K562 (cell line): ENCODE measurements around the gene TMSB10. TPM values are rescaled to one million over a fixed set of nuclear protein-coding genes. Genes with fewer than 3 reads are reported as not detected.
"Not testable (repeated sequence)": the region's sequence is repeated elsewhere in the genome, so short reads cannot be mapped to it uniquely, and the experiment has no call there.

Source experiments
- ATAC-seq: fragments of 200-7000 bp; cut with Tn5 transposase; 3 replicates; pipeline ENCODE4 v1.9.1; 2020; ENCODE audit warnings: moderate library complexity
- BruUV-seq: library from RNA; stranded (reverse); fragments of 400-500 nt; replicated peaks from 2 replicates; lab custom pipeline; 2021; lab: Mats Ljungman, UMichigan
- CTCF ChIA-PET: fragments of 300-600 bp; formaldehyde crosslinking; extraction: SDS; loops from one replicate; lab custom pipeline; 2021; ENCODE audit warnings: low intra/inter-chr PET ratio; lab: Yijun Ruan, JAX
- POLR2A ChIA-PET: fragments of 300-600, 350-650 bp; sonication (Branson Sonifier 250); formaldehyde crosslinking; extraction: SDS; loops from one replicate; lab custom pipeline; 2021; ENCODE audit warnings: antibody characterized with exemption, inconsistent platforms; lab: Yijun Ruan, JAX
- DNase-seq, 4 experiments: peaks; one replicate each; pipeline versions ENCODE4 v3.0.0 to v3.0.0-alpha.2; 2011 to 2018; ENCODE audit warnings: low spot score in 3 of 4, mixed read lengths in 3 of 4; ENCODE audit errors: extremely low read depth in 1 of 4
- FAIRE-seq: peaks from 2 replicates; lab custom pipeline; 2011; peaks lifted over from hg19 to GRCh38; lab: Jason Lieb, UNC
- H2AFZ ChIP-seq: 2 replicates; pipeline ENCODE4 v1.6.0; 2011; ENCODE audit warnings: low read depth, low read length, control low read depth, inconsistent platforms
- H3K27ac ChIP-seq: fragments of 200-600 bp; 3 replicates; pipeline ENCODE4 v1.8.0; 2011; ENCODE audit warnings: low read depth, mild to moderate bottlenecking, control low read depth, inconsistent platforms, low read length, moderate library complexity, mixed read lengths; ENCODE audit errors: extremely low read depth
- H3K27me3 ChIP-seq, 2 experiments: fragments of 300-600 bp in 1 of 2; 2 replicates in 1 of 2; 3 replicates in 1 of 2; pipeline versions ENCODE4 v1.6.0 to v1.8.0; 2011; ENCODE audit warnings: inconsistent platforms in 2 of 2, low read length in 2 of 2, mild to moderate bottlenecking in 1 of 2, mixed read lengths in 1 of 2, moderate library complexity in 1 of 2; ENCODE audit not compliant: control insufficient read depth in 2 of 2, insufficient read depth in 2 of 2
- H3K36me3 ChIP-seq: fragments of 300-600 bp; 3 replicates; pipeline ENCODE4 v1.8.0; 2011; ENCODE audit warnings: mild to moderate bottlenecking, low read length, inconsistent platforms; ENCODE audit not compliant: control insufficient read depth, insufficient read depth
- H3K4me1 ChIP-seq, 2 experiments: fragments of 200-600 bp in 1 of 2; replicated peaks in 1 of 2; 2 replicates in 1 of 2; 3 replicates in 1 of 2; pipeline versions ENCODE4 v1.5.1 to v1.8.0; 2011; ENCODE audit warnings: inconsistent platforms in 2 of 2, low read length in 2 of 2, mild to moderate bottlenecking in 1 of 2, mixed read lengths in 1 of 2, moderate library complexity in 1 of 2; ENCODE audit not compliant: control insufficient read depth in 2 of 2, insufficient read depth in 2 of 2
- H3K4me2 ChIP-seq: 2 replicates; pipeline ENCODE4 v1.6.1; 2011; ENCODE audit warnings: low read length, control low read depth, inconsistent platforms, mixed read lengths; ENCODE audit not compliant: insufficient read depth
- H3K4me3 ChIP-seq: fragments of 200-600 bp; sonication (generic), shearing (Covaris generic); 2 replicates; pipeline ENCODE4 v1.5.1; 2016; ENCODE audit warnings: control low read depth, inconsistent platforms
- H3K79me2 ChIP-seq: fragments of 200-600 bp; 3 replicates; pipeline ENCODE4 v1.8.0; 2011; ENCODE audit warnings: low read length, inconsistent platforms; ENCODE audit not compliant: control insufficient read depth, insufficient read depth
- H3K9ac ChIP-seq, 2 experiments: 2 replicates each; pipeline versions ENCODE4 v1.6.0 to v1.6.1; 2011; ENCODE audit warnings: low read depth in 2 of 2, low read length in 2 of 2, control low read depth in 1 of 2, inconsistent platforms in 1 of 2, mild to moderate bottlenecking in 1 of 2, mixed read lengths in 1 of 2; ENCODE audit not compliant: insufficient read depth in 1 of 2
- H3K9me1 ChIP-seq: one replicate; pipeline ENCODE4 v1.6.0; 2011; ENCODE audit warnings: inconsistent platforms, mild to moderate bottlenecking, low read length, moderate library complexity; ENCODE audit not compliant: control insufficient read depth, insufficient read depth
- H3K9me3 ChIP-seq: replicated peaks from 2 replicates; pipeline ENCODE4 v1.5.1; 2011; ENCODE audit warnings: low read depth, low read length, inconsistent platforms; ENCODE audit not compliant: control insufficient read depth, insufficient read depth
- H4K20me1 ChIP-seq: replicated peaks from 2 replicates; pipeline ENCODE4 v1.6.1; 2011; ENCODE audit warnings: low read length, inconsistent platforms, mixed read lengths; ENCODE audit not compliant: control insufficient read depth, insufficient read depth
- BRCA1 ChIP-seq, 2 experiments: fragments of 450-650 bp in 1 of 2; sonication (generic) in 1 of 2; formaldehyde crosslinking in 1 of 2; IDR thresholded peaks; 2 replicates each; pipeline versions ENCODE4 v1.5.0 to v1.6.1; 2017 to 2020; ENCODE audit warnings: mild to moderate bottlenecking in 1 of 2, missing genetic modification reagents in 1 of 2
- BRD9 ChIP-seq: fragments of 450-650 bp; IDR thresholded peaks from 2 replicates; pipeline ENCODE4 v1.6.1; 2018; ENCODE audit warnings: low read depth; ENCODE audit not compliant: partially characterized antibody
- DACH1 ChIP-seq: fragments of 450-650 bp; IDR thresholded peaks from 2 replicates; pipeline ENCODE4 v1.6.1; 2018; ENCODE audit not compliant: partially characterized antibody
- HMBOX1 ChIP-seq: sonication (generic); IDR thresholded peaks from 2 replicates; pipeline ENCODE4 v1.6.1; 2016
- MCM7 ChIP-seq, 2 experiments: fragments of 450-650 bp; IDR thresholded peaks; 2 replicates each; pipeline ENCODE4 v1.6.1; 2016 to 2018
- MEIS2 ChIP-seq: fragments of 450-650 bp; IDR thresholded peaks from 2 replicates; pipeline ENCODE4 v1.6.1; 2014; ENCODE audit warnings: mild to moderate bottlenecking; ENCODE audit not compliant: partially characterized antibody
- WGBS: fragments of 100-300 bp; shearing (Covaris generic); methylation state at CpG from one replicate; pipeline ENCODE4 v1.1.6; 2016; ENCODE audit warnings: low coverage, mixed read lengths; ENCODE audit not compliant: insufficient coverage; ENCODE audit errors: missing lambda C conversion rate; 5-methylcytosine and 5-hydroxymethylcytosine counted together
- in situ Hi-C: fragments of 300-500 bp; cut with MboI; formaldehyde crosslinking; loops from 4 replicates; pipeline ENCODE4 v1.15.0; 2018; ENCODE audit warnings: inconsistent platforms, mixed read lengths
- intact Hi-C: fragments of 100-400 bp; cut with micrococcal nuclease; formaldehyde crosslinking; loops from 2 replicates; pipeline ENCODE4 v1.14.2; 2022
- polyA plus RNA-seq, 8 experiments: library from polyadenylated mRNA; depleted of rRNA in 4 of 8; stranded (reverse) in 5 of 8; unstranded in 3 of 8; fragments of >200 nt; fragmentation: Nextera tagmentation in 2 of 8; fragmentation: Illumina TruSeq in 1 of 8; extraction: Ambion mirVana in 2 of 8; extraction: Trizol in 1 of 8; gene quantifications; 2 replicates each; pipeline versions ENCODE4 v1.2.1 to v1.2.3, GENCODE V29; 2011 to 2014; ENCODE audit warnings: inconsistent platforms in 1 of 8, missing spikeins in 1 of 8
- total RNA-seq, 7 experiments: library from RNA; depleted of rRNA in 6 of 7; stranded (reverse); fragments of >200 nt in 6 of 7; fragmentation: Illumina TruSeq in 2 of 7; extraction: Trizol in 2 of 7; gene quantifications; 2 replicates each; pipeline versions ENCODE4 v1.2.1 to v1.2.3, GENCODE V29; 2011 to 2021; ENCODE audit warnings: low replicate concordance in 1 of 7

The TMSB10 gene
- total and polyA plus RNA-seq, 9 of the 15 experiments (the other 6 are each of a cell fraction or from before 2014, with no cell fraction given): 382 to 2,226 (median 959) TPM

GRCh38 chr2:84868327-84868726 is 37.1 kb upstream of the TMSB10 start:
- peaks cover 13 to 22% of the 10 kb centered on the region in 2 experiments for H3K27me3 ChIP-seq
- H3K9me1 ChIP-seq; H3K4me2 ChIP-seq; intact Hi-C loops; H3K4me1 ChIP-seq; H3K4me3 ChIP-seq; H3K27ac ChIP-seq; H3K9me3 ChIP-seq; BruUV-seq; H3K36me3 ChIP-seq; H3K9ac ChIP-seq; ATAC-seq; FAIRE-seq; H3K79me2 ChIP-seq; H2AFZ ChIP-seq; DNase-seq; H4K20me1 ChIP-seq; TF ChIP-seq BRCA1 (CRISPR knock-in tag; IDR thresholded peaks at IDR 0.05): not testable (repeated sequence)
- in situ Hi-C loops: loop anchor here (5.0 kb wide), 1 partner anchor 371 kb away; no protein-coding TSS in a partner anchor
- ChIA-PET POLR2A (interaction anchor here (0.6 kb wide), 1 partner anchor 15 kb away, joined by 3 read pairs; no protein-coding TSS in a partner anchor), CTCF (interaction anchor here (0.6 kb wide), 1 partner anchor 13 kb away, joined by 3 read pairs; no protein-coding TSS in a partner anchor)
- WGBS: 0% methylated on average over 2 of the region's 4 CpGs
- peak in 1 of 2 experiments; percentile 95; a peak in 2 of 4 replicates for TF ChIP-seq MCM7 (IDR thresholded peaks at IDR 0.05)
- TF ChIP-seq MEIS2: peak; percentile 47
- peak; percentile 98 for TF ChIP-seq HMBOX1
- peak; percentile 83 for TF ChIP-seq BRD9
- TF ChIP-seq DACH1: peak; percentile 97
- peak; percentile 98; the same call in 1 of the 2 replicates for TF ChIP-seq BRCA1 (IDR thresholded peaks at IDR 0.05)
